ENCODE results near the gene MUC16.
A peak's percentile ranks its signal among the peaks of the same experiment; 100 is the strongest.

Gene MUC16

DNA sequence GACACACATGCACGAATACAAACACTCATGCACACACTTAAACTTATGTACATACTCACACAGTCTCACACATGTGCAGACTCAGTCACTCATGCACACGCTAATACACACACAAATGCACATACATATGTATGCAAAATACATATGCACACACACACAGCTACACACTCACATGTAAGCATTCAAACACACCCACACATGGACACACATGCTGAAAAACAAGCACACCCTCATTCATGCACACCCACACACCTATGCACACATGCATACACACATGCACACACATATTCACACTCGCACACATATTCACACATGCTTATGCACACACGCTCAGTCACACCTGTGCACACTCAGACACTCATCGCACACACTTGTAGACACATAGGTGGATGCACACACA, 9.3 kb downstream of the MUC16 start:
- DNase-seq = no peak

DNA sequence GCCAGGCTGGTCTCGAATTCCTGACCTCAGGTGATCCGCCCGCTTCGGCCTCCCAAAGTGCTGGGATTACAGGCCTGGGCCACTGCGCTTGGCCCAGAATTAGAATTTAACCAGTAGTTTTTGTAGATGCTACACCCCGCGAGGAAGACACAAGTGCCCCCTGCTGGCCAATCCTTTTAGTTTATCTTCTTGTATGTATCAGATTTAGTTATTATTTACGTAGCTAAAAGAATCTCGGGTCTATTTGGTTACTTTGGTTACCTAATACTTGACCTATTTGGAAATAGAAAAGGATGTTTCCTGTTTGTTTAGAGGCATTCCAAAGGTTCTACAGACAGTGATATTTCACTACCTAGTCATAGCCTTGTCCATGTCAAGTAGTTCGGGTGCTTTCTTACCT, 22.0 kb downstream of the MUC16 start:
- DNase-seq = peak; percentile 31

DNA sequence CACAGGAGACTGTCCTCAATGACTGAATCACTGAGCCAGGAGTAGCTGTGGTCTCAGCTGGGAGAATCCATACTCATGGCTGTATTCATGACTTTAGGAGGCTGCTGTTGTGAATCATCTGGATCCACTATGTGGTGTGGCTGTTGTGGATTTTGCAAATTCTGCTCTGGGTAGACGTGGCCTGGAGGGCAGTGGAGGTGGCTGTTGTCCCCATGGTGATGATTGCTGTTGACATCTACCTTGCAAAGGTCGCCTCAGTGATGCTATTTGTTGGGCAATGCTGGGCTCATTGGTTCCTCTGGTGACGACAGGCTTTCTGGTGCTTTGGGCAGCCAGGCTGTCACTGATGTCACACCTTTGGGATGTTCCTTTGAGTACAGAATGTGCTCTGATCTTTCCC, 23.9 kb downstream of the MUC16 start:
- DNase-seq = no peak

DNA sequence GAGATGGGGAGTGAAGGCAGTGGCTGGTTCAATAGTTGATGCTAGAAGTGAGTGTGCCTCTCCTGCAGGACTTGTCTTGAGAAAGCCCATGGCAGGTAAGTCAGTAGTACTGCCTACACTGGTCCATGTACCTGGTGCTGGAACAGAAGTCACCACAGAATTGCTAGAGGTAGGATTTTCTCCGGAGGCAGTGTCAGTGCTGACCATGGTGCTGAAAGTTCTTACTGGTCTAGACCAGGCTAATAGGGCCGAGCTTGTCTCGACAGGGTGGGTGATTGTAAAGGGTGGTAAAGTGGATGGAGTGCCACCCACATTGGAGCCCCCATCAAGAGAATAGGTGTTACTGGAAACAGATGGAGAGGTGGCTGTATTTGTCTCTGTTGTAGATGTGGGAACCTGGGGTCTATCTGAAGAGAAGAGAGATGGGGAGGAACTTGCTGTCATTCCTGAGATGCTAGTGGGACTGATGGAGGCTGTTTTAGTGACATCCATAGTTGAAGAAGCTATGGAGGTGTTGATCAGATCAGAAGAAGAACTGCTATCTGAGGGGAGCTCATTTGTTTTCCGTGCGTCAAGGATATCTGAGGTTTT, 36.6 kb downstream of the MUC16 start:
- peak; percentile 12 for DNase-seq

DNA sequence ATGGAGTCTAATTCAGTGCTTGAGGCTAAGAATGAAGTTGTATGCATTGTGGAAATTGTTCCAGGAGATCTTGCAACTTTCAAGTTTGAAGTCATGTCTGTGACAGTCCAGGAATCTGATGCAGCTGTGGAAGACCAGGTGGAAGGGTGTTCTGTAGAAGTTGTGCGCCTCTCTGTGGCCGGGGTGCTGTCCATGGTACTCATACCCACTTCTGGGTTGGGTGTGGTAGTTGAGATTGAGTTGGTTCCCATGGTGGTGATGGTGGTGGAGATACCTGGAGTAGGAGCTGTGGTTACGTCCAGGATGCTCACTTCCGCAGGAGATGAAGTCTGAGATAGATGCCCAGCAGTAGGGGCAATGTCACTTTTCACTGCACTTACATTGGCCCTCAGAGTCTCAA, 44.3 kb downstream of the MUC16 start:
- DNase-seq = no peak
